ENCODE measurements around the gene GRIA4.

GRIA4 gene

DNA sequence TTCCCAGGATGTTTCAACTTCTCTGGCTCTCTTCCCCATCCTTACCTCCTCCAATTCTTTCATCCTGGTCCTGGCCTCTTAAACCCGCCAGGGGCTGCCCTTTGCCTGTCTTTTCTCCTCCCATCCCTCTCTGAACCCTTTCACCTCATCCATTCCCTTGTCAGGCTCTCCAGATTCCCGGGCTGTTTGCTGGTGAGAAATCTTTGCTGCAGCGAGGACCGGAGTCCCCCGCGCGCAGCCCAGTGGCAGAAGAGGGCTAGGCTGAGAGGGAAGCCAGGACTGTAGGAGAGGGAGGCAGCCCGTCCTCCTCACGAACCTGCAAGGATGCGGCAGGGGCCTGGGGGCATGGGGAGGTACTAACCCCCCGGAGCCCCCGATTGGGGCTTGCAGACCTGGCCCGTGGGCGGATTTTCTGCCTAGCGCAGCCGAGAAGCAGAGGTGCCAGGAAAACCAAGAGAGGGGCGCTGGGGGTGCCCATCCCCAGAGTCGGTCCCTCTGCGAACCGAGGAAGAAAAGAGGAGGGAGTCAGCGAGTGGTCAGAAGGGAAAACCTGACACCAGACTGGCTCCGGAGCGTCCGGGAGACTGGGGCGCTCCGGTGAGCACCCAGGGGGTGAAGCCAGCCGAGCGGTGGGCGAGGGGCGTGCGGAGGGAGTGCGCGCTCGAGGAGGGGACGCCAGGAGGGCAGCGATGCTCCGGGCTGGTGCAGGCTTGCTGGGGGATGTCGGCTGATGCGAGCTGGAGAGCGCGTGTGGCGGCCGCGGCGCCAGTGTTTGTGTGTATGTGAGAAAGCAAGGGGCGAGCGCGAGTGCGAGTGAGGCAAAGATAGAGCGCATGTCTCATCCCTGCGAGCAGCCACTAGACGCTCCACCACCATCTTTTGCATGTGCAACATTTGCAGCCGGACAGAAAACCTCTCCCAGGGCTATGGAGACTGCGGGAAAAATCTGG, at the start of gene GRIA4:
TSS of gene GRIA4 (plus strand) at position 242 of the 950 bp plus-strand sequence. CDS start 925 bp downstream, outside the sequence.
- no peak for DNase-seq (ENCODE audit: low spot score)

DNA sequence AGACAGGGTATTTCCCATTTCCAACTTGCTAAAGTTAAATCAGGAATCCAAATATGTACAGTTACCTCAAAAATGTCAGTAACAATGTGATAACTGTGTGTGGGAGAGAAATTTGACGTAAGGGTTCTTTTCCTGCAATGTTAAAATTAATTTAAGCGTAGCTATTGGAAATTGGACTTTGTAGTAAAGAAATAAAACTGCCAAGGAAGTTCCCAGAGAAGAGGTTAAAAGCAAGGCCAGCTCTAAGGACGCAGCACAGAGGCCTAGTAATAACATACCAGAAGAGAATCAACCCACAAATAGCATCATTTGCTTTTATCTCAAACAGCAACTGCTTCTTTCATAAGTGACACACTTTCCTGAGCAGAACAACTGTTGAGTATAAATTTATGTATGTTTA, 36.8 kb upstream of the GRIA4 start:
- DNase-seq (ENCODE audit: low spot score): no peak

DNA sequence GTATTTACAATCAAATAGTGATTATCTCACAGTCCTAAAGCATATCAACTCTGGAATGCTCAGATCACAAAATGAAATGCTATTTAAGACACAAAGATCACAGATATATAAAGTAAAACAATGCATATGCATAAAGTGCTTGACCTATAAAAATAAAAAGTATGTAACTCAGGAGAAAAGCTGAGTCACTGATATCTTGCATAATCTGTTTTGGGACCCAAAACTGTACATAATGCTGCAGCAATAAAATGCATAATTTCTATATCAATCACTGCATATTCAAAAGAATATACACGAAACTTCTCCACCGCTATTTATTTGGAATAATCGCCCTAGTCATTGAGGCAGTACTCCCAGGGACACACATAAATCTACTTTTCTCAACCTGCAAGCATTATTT, 34.9 kb upstream of the GRIA4 start:
- no peak for DNase-seq (ENCODE audit: low spot score)

DNA sequence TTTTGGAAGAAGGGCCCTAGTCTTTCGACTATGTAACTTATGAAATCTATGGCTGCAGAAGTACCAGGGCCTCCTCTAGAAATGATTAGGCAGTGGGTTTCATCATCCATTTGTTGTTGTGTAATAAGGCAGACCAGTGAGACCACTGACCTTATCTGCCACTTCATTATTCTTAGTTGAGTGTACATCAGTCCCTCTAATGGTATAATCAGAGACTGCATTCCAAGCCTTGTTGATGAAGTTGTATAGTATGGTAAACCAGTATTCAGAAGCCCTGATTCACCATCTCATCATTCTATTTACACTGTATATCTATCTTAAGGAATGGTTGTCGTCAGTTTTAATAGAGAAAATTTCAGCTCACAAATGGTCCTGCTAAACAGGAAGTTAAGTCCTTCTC, 32.2 kb upstream of the GRIA4 start:
- DNase-seq (ENCODE audit: low spot score): no peak

DNA sequence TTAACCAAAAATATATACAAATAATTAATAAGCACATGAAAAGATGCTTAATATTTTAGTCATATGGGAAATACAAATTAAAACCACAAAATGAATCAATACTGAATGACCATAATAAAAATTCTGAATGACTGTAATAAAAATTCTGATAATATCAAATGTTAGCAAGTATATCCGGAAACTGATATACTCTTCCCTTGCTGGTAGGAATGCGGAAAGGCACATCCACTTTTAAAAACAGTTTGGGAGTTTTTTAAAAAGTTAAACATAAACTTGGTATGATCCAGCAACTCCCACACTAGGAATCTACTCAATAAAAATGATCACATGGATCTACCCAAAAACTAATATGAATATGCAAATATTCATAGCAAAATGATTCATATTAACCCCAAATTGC, 30.8 kb upstream of the GRIA4 start:
- DNase-seq (ENCODE audit: low spot score): no peak

DNA sequence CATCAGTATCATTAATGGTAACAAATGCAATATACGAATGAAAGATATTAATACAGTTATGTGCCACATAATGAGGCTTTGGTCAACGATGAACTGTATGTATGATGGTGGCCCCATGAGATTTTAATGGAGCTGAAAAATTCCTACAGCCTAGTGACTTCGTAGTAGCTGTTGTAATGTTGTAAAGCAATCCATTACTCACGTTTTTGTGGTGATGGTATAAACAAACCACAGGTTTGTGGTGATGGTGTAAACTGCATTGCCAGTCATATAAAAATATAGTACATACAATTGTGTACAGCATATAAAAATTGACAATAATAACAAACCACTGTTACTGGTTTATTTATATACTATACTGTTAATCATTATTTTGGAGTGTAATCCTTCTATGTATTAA, 27.4 kb upstream of the GRIA4 start:
- no peak for DNase-seq (ENCODE audit: low spot score)

DNA sequence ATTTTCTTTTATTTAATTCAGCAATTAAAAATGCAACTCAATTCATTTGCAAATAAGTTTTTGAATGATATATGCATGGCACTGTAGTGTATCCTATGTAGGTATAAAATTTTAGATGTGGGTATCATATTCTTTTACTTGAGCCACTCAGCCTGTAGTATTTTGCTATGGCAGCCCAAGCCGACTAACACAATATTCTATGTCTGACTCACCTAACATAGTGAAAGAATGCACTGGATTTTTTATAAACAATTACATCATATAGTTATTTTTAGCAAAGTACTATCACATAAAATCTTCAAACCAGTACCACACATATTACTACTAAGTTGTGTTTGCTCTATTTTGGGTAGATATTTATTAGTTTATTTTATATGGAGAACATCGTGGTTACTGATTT, 21.9 kb upstream of the GRIA4 start:
- no peak for DNase-seq (ENCODE audit: low spot score)

DNA sequence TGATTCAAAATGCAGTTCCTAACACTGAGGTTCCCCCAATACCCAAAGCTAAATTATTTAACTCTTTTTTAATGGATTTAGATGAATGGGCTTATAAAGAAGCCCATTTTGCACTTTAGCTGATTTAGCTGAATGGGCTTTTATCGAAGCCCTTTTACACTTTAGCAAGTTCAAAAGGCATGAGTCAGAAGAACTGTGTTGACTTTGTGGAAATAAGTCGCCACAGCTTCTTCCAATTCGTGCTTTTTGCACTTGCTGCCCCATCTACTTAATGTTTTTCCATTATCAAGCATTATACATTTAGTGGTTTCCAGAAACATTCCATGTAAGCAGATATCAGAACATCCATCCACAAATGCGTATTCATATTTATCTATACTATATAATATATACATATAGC, 20.5 kb upstream of the GRIA4 start:
- DNase-seq (ENCODE audit: low spot score): no peak

DNA sequence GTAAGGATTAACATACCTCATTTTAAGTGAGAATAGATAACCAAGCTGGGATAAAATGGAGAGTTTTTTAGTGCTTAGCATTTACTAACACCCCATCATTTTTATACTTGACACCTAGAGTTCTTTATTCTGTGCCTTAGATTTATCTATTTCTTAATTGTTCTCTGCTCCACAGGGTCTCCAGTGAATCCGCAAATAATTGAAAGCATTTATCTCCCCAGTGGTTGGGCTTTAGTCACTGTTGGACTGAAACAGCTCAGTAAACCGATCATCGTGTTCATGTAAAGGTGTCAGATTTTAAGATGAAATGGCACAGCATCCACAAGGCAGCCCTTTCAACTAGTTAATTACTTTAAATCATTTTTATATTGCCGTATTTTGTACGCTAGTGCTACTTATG, 17.8 kb upstream of the GRIA4 start:
- no peak for DNase-seq (ENCODE audit: low spot score)

DNA sequence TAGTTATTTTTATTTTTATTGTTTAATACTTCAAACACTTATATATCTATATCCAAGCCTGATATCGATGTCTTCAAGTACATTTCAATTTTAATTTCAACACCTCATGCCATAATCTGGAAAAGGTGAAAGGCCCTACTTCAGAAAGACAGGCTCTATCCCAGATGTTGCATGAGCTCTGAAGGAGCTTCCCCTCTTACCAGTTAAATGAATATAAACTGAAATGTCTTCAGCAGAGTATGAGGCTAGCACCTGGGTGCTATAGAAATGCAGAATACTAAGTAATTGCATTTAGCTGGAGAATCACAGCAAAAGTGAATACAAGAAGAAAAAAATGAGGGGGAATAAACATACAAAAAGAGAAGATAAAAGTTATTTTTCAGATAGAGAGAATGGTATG, 11.5 kb upstream of the GRIA4 start:
- no peak for DNase-seq (ENCODE audit: low spot score)

DNA sequence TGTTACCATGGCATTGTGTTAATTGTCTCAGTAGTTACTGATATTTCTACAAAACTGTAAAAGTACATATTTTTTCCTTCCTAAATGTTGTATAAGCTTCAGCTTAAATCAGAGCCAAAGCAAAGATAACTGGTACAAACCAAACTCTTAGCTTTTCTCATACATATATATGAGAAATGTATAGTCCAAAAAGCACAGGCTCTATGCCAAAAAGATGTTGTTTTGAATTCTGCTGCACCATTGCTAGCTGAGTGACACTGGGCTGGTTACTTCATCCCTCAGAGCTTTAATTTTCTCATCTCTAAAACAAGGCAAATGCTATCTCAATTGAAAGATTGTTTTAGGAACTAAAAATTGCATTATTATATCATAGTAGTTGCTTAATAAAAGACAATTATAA, 6.7 kb upstream of the GRIA4 start:
- no peak for DNase-seq (ENCODE audit: low spot score)

DNA sequence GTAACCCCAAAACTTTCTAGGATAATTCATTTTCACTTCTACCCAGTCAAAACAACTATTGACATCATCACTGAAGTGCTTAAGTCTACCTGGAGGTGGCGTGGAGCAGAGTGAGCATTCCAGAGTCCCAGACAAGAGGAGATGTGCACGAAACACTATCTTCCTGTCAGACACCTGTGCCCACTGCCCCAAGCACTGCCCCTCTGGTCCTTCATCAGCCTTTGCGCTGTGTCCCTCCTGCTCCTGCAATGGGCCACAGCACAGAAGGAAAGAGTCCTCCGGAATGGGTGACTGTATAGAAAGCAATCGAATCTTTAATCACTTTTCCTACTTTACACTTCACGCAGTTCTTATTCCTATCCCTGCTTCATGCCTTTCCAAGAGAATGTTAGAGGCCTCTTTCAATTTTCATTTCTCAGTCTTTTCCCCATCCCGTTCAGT, 512 bp upstream of the GRIA4 start:
- no peak for DNase-seq (ENCODE audit: low spot score)

DNA sequence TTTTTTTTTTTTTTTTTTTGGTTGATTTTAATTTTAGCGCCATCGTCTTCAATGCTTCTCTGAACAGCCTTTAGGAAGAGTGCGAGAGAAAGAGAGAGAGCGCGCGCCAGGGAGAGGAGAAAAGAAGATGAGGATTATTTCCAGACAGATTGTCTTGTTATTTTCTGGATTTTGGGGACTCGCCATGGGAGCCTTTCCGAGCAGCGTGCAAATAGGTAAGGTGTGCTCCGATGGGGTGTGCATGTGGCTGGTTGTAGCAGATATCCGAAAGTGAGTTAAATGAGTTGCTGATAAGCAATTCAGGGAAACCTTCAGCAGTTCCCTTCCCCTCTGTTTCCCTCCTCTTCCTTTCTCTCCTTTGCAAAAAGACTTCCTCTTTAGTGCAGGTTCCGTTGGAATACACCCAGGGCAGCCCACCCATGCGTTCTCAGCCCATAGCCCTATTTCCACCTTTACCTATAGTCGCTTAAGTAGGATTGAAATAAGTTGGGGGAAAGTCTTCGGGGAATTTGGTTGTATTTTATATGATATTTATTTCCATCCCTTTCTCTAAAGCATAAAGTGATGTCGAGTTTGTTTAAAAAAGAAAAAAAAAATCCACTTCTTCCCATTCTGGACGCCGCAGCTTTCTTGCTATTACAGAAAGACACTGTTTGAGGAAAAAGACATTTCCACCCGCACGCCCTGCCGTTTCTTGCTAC, 1.1 kb downstream of the GRIA4 start:
- DNase-seq (ENCODE audit: low spot score): no peak

DNA sequence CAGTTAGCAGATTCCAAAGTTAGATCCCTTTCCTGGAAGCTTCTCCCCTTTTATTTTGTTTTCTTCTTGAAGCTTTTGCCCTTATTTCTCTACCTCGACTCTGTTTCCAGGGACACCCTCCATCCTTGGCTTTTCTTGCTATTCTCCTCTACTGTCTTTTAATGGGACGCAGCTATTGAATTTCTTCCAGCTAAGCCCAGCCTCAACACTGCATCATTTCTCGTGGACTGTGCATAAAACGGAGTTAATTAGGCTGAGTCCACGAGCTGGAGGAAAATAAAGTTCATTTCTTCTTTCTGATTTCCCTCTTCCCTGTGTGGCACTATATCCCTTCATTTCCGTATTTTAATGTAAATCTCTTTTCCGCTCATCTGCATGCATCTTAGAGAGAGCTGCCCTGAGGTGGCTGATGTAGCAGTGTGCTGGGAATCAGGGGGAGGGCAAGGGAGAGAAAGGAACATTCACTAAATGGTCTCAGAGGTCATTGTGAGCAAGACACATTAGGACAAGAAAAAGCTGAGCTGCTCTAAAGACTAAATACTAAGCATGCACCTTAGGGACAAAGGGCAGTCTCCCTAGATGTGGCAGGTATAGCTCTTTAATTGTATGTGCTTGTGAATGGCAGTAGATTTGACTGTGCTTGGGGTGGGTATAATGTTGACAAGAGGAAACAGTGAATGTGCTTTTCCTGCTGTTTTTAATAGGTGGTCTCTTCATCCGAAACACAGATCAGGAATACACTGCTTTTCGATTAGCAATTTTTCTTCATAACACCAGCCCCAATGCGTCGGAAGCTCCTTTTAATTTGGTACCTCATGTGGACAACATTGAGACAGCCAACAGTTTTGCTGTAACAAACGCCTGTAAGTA, 1.9 kb downstream of the GRIA4 start:
- DNase-seq (ENCODE audit: low spot score): no peak

DNA sequence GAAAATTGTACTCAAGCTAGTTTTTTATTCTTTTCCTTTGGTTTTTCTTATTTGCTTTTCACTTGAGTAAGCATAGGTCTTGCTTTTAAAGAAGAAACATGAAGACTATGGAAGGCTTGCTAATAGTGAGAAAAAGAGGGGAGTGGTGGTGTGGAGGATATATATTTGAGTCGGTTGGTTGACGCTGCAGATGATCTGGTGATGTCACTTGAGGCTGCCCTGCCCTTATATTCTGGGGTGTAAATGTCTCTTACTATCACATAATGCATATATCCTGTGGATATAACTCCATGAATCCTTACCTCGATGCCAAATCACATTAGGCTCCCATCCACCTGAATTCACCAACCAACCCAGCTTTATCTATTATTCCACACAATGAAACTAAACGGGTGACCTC, 2.9 kb downstream of the GRIA4 start:
- DNase-seq (ENCODE audit: low spot score): no peak

DNA sequence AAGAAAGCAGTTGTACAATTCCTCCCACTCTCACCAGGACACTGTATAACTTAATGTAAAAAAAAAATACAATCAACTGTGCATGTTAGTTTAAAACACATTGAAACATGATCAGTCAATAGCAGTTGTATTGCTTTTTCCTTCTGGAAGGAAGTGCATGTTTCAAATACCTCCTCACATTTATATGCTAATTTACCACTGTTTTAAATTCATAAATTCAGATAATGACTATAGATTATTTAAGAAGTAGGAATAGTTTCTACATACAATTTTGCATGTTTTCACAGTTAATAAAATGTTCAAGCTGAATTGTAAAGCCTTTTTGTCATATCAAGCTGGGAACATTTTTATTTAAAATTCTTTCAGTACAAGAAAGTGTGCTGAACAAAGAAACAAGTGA, 3.3 kb downstream of the GRIA4 start:
- DNase-seq (ENCODE audit: low spot score): no peak

DNA sequence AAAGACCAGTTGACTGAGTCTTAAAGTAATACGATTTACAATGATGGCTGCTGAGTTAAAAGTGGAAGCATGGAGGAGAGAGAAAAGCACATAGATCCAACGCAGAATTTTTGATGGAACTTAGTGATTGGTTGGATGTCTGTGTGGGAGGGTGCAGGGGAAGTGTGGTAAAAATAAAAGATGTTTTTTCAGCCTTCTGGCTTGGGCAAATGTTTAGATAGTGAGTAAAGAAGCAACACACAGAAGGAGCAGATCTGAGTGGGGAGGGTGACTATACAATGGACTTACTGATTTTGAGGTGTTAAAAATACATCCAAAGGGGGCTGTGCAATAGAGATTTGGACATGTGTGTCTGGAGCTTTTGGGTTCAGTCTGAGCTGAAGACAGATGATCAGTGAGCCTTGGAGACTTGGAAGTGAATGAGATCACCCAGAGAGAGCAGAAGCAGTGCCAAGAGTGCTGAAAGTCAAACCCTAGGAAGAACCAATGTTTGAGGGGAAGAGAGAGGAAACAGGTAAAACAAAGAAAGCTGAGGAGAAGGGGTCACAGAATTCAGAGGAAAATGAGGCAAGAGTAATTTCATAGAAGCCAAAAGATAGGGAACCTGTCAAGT, 8.6 kb downstream of the GRIA4 start:
- DNase-seq (ENCODE audit: low spot score): no peak

DNA sequence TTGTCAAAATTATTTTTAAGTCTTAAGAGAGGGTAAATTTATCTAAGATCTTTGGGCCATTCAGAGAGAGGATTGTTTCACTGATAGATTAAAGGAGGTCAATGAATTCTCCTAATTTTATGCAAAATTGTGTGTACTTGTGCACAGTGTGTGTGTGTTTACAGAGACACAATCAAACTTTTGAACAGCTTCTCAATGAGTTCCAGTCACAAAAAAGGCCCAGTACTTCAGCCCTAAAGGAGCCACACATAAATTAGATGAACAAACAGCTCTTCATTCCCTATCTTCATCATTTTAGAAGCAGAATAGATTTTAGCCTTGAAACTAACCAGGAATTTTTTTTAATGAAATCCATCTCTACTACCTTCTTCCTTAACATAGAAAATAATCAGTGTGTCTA, 9.7 kb downstream of the GRIA4 start:
- DNase-seq (ENCODE audit: low spot score): no peak

DNA sequence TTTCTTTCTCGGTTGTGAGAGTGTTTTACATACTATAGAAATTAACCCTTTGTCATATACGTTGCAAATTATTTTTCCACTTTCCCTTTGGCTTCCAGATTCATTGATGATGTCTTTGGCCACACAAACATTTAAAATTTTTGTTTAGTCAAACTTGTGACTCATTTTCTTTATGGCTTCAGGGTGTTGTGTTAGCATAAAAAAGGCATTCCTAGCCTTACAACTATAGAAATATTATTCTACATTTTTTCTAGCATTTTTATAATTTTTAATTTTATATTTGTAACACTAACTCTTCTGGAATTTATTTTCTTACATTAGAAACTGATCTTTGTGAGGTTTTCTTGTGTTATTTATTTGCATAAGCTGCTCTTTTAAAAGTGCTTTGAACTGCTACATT, 12.1 kb downstream of the GRIA4 start:
- DNase-seq (ENCODE audit: low spot score): no peak

DNA sequence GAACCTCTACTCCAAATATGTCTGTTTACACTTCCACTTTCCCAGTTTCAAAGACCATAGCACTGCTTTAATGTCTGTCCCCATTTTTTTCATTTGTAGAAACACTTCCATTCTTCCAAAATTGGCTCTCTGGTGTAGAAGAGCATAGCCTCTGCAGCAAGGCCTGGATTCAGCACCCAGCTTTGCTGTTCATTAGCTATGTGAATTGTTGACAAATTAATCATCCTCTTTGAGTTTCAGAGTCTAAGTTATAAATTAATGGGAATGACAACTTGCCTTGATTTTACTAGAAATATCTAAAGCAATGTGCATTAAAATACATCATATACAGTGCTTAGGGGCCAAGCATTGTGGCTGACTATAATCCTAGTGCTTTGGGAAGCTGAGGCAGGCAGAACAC, 22.4 kb downstream of the GRIA4 start:
- DNase-seq (ENCODE audit: low spot score): no peak

DNA sequence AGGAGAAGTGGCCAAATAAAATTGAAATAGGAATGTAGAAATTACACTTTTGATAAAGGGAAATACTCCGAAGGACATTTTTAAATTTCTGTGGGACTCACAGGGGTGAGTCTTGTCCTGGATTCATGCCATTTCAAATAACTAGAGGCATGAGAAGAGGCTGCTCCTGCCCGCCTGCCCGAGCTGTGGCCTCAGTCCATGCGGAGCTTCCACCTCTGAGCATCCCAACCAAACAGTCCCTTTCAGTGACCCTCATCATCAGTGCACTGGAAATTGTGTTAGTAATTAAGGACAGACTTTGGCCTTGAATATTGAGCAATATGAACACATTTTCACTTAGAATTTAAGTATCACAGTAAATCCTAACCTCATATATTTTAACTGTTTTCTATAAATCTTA, 25.6 kb downstream of the GRIA4 start:
- DNase-seq (ENCODE audit: low spot score): no peak

DNA sequence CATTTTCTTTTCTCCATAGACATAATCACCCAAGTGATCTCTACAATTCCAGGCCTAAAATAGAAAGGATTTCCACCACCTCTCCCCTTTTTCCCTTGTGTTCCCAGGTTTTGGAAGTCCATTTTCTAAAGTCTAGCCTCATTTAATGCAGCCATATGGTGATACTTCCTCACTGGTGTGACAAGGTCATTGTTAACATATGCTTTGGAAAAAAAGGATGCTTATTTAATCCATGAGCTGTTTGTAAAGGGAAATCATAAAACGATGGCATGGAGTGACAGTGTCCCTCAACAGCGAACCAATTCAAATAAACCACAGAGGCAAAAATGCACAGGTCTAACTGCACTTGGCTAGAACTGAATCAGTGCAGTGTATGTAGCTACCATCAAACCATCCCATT, 26.6 kb downstream of the GRIA4 start:
- DNase-seq (ENCODE audit: low spot score): no peak

Measured in COLO829 (cell line).